GM06990 (cell line): ENCODE measurements around the gene GRID1.

Experiments used
- DNase-seq: peaks from one replicate; pipeline ENCODE4 v3.0.0-alpha.2; 2011; ENCODE audit not compliant: insufficient read length; ENCODE audit errors: extremely low read depth
- H3K27me3 ChIP-seq: replicated peaks from 2 replicates; pipeline ENCODE4 v1.6.0; 2011; ENCODE audit warnings: low read length; ENCODE audit not compliant: control insufficient read depth, insufficient read depth
- H3K36me3 ChIP-seq: 2 replicates; pipeline ENCODE4 v1.5.1; 2011; ENCODE audit warnings: low read length; ENCODE audit not compliant: control insufficient read depth, insufficient read depth
- H3K4me3 ChIP-seq: replicated peaks from 2 replicates; pipeline ENCODE4 v1.5.1; 2011; ENCODE audit warnings: low read depth, mild to moderate bottlenecking, control low read depth, low read length
- CTCF ChIP-seq: IDR thresholded peaks from 2 replicates; pipeline ENCODE4 v1.5.1; 2011; ENCODE audit warnings: low read length, control low read depth, mild to moderate bottlenecking, inconsistent platforms; ENCODE audit not compliant: insufficient read depth, poor library complexity, severe bottlenecking

GRID1 gene

GRCh38 chr10:86107131-86107530 lies 259.5 kb downstream of the GRID1 start:
- no peak overlapping the region for H3K4me3 ChIP-seq
- no peaks in the 10 kb centered on the region; the same call in 1 of the 2 replicates for H3K27me3 ChIP-seq
- DNase-seq, result no peak
- H3K36me3 ChIP-seq, result no peaks in the 10 kb centered on the region
- no peak for TF ChIP-seq CTCF

- Histone ChIP-seq H3K27me3 (no peaks in the 10 kb centered on the region; the same call in 1 of the 2 replicates), H3K4me3 (no peak overlapping the region), H3K36me3 (no peaks in the 10 kb centered on the region)
- TF ChIP-seq CTCF, result no peak
- no peak for DNase-seq
Measured at GRCh38 chr10:86106616-86107015, 260.0 kb downstream of the GRID1 start.

- Histone ChIP-seq H3K27me3 (no peaks in the 10 kb centered on the region; the same call in 1 of the 2 replicates), H3K36me3 (no peaks in the 10 kb centered on the region), H3K4me3 (no peak overlapping the region)
- TF ChIP-seq CTCF, result no peak
- no peak for DNase-seq
Measured at GRCh38 chr10:86105640-86106039, 261.0 kb downstream of the GRID1 start.

- no peak for TF ChIP-seq CTCF
- DNase-seq, result no peak
- no peaks in the 10 kb centered on the region; the same call in 1 of the 2 replicates for H3K27me3 ChIP-seq
Measured at GRCh38 chr10:86105181-86105580, 261.4 kb downstream of the GRID1 start.

GRCh38 chr10:86104611-86105145 lies 261.9 kb downstream of the GRID1 start:
- no peak for DNase-seq
- TF ChIP-seq CTCF, result no peak
- Histone ChIP-seq H3K27me3 (no peaks in the 10 kb centered on the region; the same call in 1 of the 2 replicates), H3K4me3 (no peak overlapping the region), H3K36me3 (no peaks in the 10 kb centered on the region)

More at GRCh38 chr10:86105181-86105580, 261.4 kb downstream of the GRID1 start:
- Histone ChIP-seq H3K36me3 (no peaks in the 10 kb centered on the region), H3K4me3 (no peak overlapping the region)

DNA sequence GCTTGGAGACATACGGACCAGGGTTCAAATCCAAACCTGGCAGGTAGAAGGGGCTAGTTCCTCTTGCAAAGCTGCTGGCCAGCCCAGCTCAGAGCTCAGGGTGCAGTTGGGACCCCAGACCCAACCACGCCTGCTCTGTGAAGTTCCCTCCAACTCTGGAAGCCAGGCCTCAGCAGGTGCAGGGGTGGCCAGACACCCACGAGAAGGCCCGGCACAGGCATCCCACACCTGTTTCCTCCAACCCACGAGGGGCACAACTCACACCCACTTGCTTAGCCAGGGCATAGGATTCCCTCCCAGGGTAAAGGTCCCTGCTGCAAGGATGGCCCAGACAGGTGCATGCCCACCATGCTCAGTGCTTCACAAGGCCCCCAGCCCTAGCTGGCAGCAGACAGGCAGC lies 262.4 kb downstream of the GRID1 start:
- no peak overlapping the region for H3K4me3 ChIP-seq
- no peak for TF ChIP-seq CTCF
- H3K36me3 ChIP-seq, result no peaks in the 10 kb centered on the region
- H3K27me3 ChIP-seq, result no peaks in the 10 kb centered on the region; the same call in 1 of the 2 replicates
- DNase-seq, result no peak
